Activated T-helper 2 cell treated with anti-CD3 and anti-CD28 coated beads, Interferon-gamma antibody, Interleukin-2, Interleukin-4, amounts not matched to agents 10 μg/mL and 5 μg/mL and 100 μg/mL, durations not matched to agents 14 hours and 24 hours and 36 hours (primary cell): ENCODE measurements around the gene SMOC2. TPM values are rescaled to one million over a fixed set of nuclear protein-coding genes. Genes with fewer than 3 reads are reported as not detected.

Experiments used
- DNase-seq: peaks from one replicate; pipeline ENCODE4 v3.0.0; 2021; ENCODE audit warnings: low spot score
- H3K27ac Mint-ChIP-seq: one replicate; pipeline ENCODE4 v1.8.0; 2021; ENCODE audit warnings: mixed read lengths
- H3K27me3 Mint-ChIP-seq: one replicate; pipeline ENCODE4 v1.8.0; 2021; ENCODE audit warnings: low read depth, mixed read lengths
- H3K36me3 Mint-ChIP-seq: one replicate; pipeline ENCODE4 v1.8.0; 2021; ENCODE audit warnings: low read depth, mixed read lengths
- H3K4me1 Mint-ChIP-seq: one replicate; pipeline ENCODE4 v1.8.0; 2021; ENCODE audit warnings: low read depth, mixed read lengths
- H3K4me3 Mint-ChIP-seq: one replicate; pipeline ENCODE4 v1.8.0; 2021; ENCODE audit warnings: low read depth, mild to moderate bottlenecking, moderate library complexity, mixed read lengths
- H3K9me3 Mint-ChIP-seq: one replicate; pipeline ENCODE4 v1.8.0; 2021; ENCODE audit warnings: mixed read lengths
- intact Hi-C: fragments of 100-400 bp; cut with micrococcal nuclease; formaldehyde crosslinking; loops from one replicate; pipeline ENCODE4 v1.15.1; 2023
- total RNA-seq: library from RNA; stranded (reverse); gene quantifications from 2 replicates; pipeline ENCODE4 v1.2.3, GENCODE V29; 2022

Gene SMOC2
- total RNA-seq, 1 donor from 2014 or later: not detected

DNA sequence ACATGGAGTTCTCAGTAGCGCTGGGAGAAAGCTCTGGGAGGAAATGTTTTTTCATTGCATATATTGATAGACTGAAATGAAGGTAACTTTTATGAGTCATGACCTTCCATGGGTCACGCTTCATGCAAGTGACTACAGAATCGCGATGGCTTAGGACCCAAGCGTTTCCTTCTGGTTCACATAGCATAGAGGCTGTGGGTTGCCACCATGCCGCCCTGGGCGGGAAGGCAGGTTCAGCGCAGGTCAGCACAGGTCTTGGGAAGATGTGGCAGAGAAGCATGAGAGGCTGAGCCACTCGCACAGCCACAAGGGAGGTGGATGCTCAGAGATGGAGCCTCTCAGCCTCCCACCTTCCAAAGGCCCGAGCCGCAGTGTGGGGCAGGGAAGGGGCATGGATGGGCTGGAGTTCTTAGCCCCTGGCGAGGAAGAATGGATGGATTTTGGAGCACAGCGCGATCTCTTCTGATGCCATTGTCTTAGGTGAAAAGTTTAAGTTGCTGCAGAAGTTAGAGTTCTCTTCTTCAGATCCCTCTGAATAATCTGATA, 219.5 kb downstream of the SMOC2 start:
- no peak overlapping the region for H3K27ac Mint-ChIP-seq
- DNase-seq: no peak
- H3K4me3 Mint-ChIP-seq: no peak overlapping the region
- H3K4me1 Mint-ChIP-seq: no peaks in the 10 kb centered on the region
- H3K27me3 Mint-ChIP-seq: no peaks in the 10 kb centered on the region
- intact Hi-C loops: no loop called here
- H3K36me3 Mint-ChIP-seq: no peaks in the 10 kb centered on the region
- H3K9me3 Mint-ChIP-seq: peaks cover 36% of the 10 kb centered on the region

DNA sequence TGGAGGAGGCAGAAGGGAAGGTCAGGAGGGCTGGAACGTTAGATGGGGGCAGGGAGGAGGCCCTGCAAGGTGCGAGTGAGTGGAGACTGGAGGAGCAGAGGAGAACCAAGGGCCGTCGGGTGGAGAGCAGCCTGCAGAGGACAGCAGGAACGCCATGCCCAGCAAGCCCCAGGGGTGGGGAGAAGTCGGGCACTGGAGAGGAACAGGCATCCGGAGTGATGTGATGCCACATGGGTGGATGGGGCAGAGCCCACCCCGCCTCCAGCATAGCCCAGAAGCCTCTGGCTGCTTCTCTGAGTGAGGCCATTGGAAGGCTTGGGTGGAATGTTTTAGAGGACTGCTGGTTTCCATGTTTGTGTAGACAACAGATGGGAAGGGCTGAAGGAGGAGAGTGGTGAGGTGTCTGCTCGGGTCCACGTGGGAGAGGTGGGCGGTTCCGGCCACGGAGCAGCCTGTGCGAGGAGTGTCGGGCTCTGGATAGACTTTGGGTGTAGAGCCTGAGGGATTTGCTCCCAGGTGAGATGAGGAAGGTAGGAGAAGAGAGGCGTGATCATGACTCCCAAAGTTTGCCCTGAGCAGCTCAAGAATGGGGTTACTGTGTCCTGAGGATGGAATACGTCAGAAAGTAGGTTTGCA, 221.4 kb downstream of the SMOC2 start:
- Mint-ChIP-seq H3K4me3 (no peak overlapping the region), H3K27me3 (no peaks in the 10 kb centered on the region), H3K4me1 (no peaks in the 10 kb centered on the region), H3K9me3 (peaks cover 25% of the 10 kb centered on the region), H3K27ac (no peak overlapping the region), H3K36me3 (no peaks in the 10 kb centered on the region)
- DNase-seq: no peak
- intact Hi-C loops: no loop called here

DNA sequence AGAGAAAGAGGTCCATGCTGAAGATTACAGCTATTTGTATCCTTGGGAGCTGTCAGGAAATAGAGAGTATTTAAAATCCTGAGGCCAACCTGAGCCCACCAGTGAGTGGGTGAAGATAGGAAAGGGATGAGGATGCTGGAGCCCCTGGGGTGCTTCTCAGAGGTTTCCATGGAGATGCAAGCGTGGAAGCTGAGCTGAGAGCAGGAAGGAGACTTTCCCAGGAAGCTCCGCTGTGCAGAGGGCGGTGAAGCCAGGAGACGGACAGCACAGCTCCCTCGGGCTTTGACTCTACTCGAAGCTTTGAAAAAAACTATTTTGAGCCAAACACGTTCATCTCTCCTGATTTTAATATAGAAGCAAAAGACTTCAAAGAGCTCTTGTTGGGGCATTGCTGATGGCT, 222.1 kb downstream of the SMOC2 start:
- Mint-ChIP-seq H3K9me3 (peaks cover 19% of the 10 kb centered on the region), H3K4me3 (no peak overlapping the region), H3K36me3 (no peaks in the 10 kb centered on the region), H3K27me3 (no peaks in the 10 kb centered on the region), H3K27ac (no peak overlapping the region), H3K4me1 (no peaks in the 10 kb centered on the region)
- no peak for DNase-seq
- intact Hi-C loops: no loop called here

DNA sequence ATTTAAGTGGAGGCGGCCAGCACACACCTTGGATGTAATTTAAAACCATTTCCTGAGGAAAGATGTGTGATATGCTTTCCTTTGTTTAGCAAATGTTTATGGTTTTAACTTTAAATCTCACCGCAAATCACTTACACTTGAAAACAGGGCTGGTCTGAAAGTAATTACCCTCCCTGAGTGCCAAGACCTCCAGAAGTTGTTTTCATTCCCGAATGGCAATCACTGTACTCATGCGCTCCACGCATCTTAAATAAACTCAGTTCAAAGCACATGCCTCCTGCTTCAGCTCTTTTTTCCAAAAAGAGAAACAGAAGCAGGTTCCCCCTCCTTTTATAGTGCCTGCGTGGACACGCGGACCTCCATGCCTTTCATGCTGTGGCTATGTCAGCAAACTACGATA, 224.0 kb downstream of the SMOC2 start:
- Mint-ChIP-seq H3K36me3 (no peaks in the 10 kb centered on the region), H3K9me3 (peaks cover under 1% of the 10 kb centered on the region), H3K4me3 (no peak overlapping the region), H3K4me1 (no peaks in the 10 kb centered on the region), H3K27ac (no peak overlapping the region), H3K27me3 (no peaks in the 10 kb centered on the region)
- intact Hi-C loops: no loop called here
- DNase-seq: no peak

DNA sequence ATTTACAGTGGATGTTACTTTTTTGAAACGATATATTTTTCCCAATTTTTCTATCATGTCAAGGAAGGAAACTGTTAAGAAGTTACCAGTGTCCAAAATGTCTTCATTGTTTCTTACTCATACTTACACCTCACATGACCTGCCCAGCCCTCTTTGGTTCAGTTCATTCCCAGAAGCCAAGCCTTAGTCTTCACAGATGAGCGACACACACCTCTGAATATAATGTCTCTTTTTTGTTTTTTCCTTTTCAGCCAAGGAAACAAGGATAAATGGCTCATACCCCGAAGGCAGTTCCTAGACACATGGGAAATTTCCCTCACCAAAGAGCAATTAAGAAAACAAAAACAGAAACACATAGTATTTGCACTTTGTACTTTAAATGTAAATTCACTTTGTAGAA, 225.2 kb downstream of the SMOC2 start:
- Mint-ChIP-seq H3K27ac (no peak overlapping the region), H3K9me3 (no peaks in the 10 kb centered on the region), H3K4me1 (no peaks in the 10 kb centered on the region), H3K27me3 (no peaks in the 10 kb centered on the region), H3K36me3 (no peaks in the 10 kb centered on the region), H3K4me3 (no peak overlapping the region)
- DNase-seq: no peak
- intact Hi-C loops: no loop called here

DNA sequence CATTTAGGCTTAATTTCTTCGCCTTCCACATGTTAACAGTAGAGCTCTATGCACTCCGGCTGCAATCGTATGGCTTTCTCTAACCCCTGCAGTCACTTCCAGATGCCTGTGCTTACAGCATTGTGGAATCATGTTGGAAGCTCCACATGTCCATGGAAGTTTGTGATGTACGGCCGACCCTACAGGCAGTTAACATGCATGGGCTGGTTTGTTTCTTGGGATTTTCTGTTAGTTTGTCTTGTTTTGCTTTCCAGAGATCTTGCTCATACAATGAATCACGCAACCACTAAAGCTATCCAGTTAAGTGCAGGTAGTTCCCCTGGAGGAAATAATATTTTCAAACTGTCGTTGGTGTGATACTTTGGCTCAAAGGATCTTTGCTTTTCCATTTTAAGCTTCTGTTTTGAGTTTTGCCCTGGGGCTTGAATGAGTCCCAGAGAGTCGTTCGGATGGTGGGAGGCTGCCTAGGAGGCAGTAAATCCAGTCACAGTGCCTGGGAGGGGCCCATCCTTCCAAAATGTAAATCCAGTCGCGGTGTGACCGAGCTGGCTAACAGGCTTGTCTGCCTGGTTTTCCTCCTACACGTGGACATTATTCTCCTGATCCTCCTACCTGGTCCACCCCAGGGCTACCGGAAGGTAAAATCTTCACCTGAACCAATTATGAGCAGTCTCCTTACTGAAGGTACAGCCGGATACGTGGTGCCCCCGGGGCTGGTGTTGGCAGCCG, 225.9 kb downstream of the SMOC2 start:
- no peaks in the 10 kb centered on the region for H3K27me3 Mint-ChIP-seq
- H3K27ac Mint-ChIP-seq: no peak overlapping the region
- no peaks in the 10 kb centered on the region for H3K9me3 Mint-ChIP-seq
- no peaks in the 10 kb centered on the region for H3K36me3 Mint-ChIP-seq
- H3K4me1 Mint-ChIP-seq: no peaks in the 10 kb centered on the region
- no peak overlapping the region for H3K4me3 Mint-ChIP-seq
- DNase-seq: no peak
- intact Hi-C loops: no loop called here

DNA sequence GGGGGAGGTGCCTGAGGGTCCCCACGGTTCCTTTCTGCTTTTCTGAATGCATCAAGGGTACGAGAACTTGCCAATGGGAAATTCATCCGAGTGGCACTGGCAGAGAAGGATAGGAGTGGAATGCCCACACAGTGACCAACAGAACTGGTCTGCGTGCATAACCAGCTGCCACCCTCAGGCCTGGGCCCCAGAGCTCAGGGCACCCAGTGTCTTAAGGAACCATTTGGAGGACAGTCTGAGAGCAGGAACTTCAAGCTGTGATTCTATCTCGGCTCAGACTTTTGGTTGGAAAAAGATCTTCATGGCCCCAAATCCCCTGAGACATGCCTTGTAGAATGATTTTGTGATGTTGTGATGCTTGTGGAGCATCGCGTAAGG, 226.4 kb downstream of the SMOC2 start:
- Mint-ChIP-seq H3K27ac (no peak overlapping the region), H3K27me3 (no peaks in the 10 kb centered on the region), H3K36me3 (no peaks in the 10 kb centered on the region), H3K9me3 (no peaks in the 10 kb centered on the region), H3K4me1 (no peaks in the 10 kb centered on the region), H3K4me3 (no peak overlapping the region)
- intact Hi-C loops: no loop called here
- no peak for DNase-seq

DNA sequence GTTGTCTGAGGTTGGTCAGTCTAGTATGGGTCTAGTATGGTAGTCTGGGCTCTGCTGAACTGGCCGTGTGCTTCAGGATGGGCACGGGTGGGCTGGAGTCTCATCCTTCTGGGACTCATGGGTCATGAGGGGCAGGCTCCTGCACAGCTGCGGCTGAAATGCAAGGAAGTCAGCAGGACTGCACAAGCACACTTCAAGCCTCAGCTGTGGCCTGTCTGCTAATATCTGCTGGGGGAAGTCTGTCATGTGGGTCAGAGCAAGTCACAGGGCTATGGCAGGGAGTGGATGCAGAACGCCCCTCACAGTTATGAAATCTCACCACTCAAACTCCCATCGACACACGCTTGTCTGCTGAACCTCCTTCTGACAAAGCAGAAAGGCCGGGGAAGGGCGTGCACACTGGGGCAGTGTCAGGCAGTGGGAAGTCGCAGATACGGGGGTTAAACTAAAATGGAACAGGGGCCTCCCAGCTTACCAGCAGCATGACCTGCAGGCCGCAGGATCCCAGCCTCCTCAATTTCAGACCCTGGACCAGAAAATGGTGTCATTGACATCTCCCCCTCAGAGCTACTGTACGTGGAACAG, 229.5 kb downstream of the SMOC2 start:
- no peaks in the 10 kb centered on the region for H3K4me1 Mint-ChIP-seq
- no peak overlapping the region for H3K27ac Mint-ChIP-seq
- no peaks in the 10 kb centered on the region for H3K9me3 Mint-ChIP-seq
- H3K36me3 Mint-ChIP-seq: no peaks in the 10 kb centered on the region
- DNase-seq: no peak
- H3K4me3 Mint-ChIP-seq: no peak overlapping the region
- no peaks in the 10 kb centered on the region for H3K27me3 Mint-ChIP-seq
- intact Hi-C loops: no loop called here

DNA sequence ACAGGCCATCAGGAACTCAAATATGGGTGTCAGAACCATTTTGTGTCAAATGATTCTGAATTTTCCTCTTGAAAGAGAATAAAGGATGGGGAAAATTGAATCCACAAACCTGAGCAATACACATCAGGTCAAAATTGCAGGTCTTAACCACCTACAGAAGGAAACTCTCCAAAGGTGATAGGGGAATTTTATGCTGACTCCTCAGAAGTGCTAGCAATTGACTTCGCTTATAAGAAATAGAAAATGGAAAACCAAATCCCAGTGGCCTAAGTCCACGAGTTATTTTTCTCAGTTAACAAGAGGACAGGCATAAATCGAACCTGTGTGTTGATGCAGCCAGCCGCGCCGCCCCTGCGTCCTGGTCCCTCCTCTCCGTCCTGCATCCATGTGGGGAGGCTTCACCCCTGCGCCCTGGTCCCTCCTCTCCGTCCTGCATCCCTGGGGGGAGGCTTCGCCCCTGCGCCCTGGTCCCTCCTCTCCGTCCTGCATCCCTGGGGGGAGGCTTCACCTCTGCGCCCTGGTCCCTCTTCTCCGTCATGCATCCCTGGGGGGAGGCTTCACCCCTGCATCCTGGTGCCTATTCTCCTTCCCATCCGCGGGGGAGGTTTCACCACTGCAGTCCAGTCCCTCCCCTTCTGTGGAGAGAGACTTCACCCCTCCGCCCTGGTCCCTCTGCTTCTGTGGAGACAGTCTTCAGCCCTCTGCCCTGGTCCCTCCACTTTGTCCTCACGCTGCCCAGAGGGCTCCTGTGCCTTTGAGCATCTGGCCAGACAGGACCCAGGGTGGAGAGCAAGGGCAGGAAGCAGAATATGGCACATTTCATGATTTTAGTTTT, 230.3 kb downstream of the SMOC2 start:
- Mint-ChIP-seq H3K9me3 (no peaks in the 10 kb centered on the region), H3K27ac (no peak overlapping the region), H3K27me3 (no peaks in the 10 kb centered on the region), H3K36me3 (no peaks in the 10 kb centered on the region), H3K4me1 (no peaks in the 10 kb centered on the region), H3K4me3 (no peak overlapping the region)
- intact Hi-C loops: no loop called here
- DNase-seq: no peak

DNA sequence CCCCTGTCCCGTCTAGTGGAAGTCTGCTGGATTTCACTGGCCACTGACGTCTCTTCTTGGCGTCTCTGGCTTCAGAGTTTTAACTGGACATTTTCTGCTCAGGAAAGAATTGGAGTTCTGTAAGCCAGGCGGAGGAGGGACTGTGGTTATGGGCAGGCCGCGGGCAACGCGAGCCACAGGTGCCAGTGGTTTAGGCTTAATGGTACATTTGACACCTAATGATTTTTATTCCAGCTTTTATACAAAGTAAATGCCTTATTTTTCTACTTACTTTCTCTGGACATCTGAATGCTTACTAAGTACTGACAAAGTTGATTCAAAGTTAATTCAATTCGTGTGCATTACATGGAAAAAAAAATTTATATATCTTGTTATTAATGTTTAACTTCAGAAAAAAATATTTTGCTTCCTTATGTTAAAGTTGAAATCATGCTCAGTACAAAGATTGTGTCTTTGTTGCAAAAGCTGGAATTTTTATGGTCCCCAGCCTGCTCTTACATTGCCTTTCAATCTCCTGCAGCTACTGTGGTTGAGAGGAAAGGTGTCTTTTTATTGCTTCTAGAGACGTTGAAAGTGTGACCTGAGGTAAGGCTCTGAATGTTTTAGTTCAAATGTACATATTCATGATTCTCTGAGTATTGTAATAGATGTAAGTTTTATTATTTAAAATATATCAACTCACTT, 231.0 kb downstream of the SMOC2 start:
- H3K9me3 Mint-ChIP-seq: no peaks in the 10 kb centered on the region
- no peak overlapping the region for H3K4me3 Mint-ChIP-seq
- no peaks in the 10 kb centered on the region for H3K27me3 Mint-ChIP-seq
- H3K36me3 Mint-ChIP-seq: no peaks in the 10 kb centered on the region
- H3K27ac Mint-ChIP-seq: no peak overlapping the region
- intact Hi-C loops: no loop called here
- DNase-seq: no peak
- no peaks in the 10 kb centered on the region for H3K4me1 Mint-ChIP-seq

DNA sequence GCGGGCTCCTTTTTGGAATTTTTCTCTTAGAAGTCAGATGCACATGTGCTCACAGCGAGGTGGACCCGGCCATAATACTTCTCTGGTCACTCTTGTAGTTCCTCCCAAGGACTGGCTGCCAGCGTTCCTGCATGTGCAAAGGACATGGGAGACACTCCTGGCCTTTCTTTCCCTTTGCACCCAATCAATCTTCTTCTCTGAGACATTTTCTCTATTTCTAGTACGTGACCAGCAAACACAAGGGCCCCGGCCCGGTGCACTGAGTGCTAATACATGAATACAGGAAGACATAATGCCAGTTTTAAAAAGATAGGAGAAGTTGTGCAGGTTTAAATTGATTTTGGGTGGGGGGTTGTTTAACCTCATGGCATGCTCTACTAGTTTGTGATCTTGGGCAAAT, 233.6 kb downstream of the SMOC2 start:
- Mint-ChIP-seq H3K36me3 (no peaks in the 10 kb centered on the region), H3K4me1 (no peaks in the 10 kb centered on the region), H3K27ac (no peak overlapping the region), H3K4me3 (no peak overlapping the region), H3K27me3 (no peaks in the 10 kb centered on the region), H3K9me3 (no peaks in the 10 kb centered on the region)
- DNase-seq: no peak
- intact Hi-C loops: no loop called here

DNA sequence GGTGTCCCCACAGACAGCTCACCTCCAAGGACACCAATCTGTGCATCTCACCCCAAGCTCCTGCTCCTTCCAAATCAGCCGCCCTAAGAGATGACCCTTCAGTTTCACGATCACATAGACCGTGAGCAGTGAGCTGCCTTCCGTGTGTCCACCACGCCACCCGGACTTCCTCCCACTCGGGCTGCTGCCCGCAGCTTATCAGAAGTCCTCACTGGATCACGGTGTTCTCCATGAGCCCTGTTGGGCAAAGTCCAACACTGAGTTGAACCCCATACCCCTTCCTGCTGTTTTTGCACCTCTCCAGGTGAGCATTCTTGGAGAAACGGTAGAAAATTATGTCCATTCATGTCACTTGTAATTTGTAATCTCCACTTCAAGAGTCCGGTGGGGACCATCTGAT, 234.4 kb downstream of the SMOC2 start:
- Mint-ChIP-seq H3K27me3 (no peaks in the 10 kb centered on the region), H3K9me3 (no peaks in the 10 kb centered on the region), H3K4me3 (no peak overlapping the region), H3K36me3 (no peaks in the 10 kb centered on the region), H3K27ac (no peak overlapping the region), H3K4me1 (no peaks in the 10 kb centered on the region)
- intact Hi-C loops: no loop called here
- DNase-seq: no peak
